ENCODE measurements around the gene PROK1.

PROK1 gene

GRCh38 chr1:110493059-110493699 lies 42.2 kb downstream of the PROK1 start:
- no peaks in the 10 kb centered on the region for H3K27me3 ChIP-seq (ENCODE audit: control insufficient read depth, insufficient read depth, low read length)
- no peaks in the 10 kb centered on the region for H3K9me3 ChIP-seq (ENCODE audit: control insufficient read depth, low read depth, low read length)
- H3K9ac ChIP-seq (ENCODE audit: low read length): no peak overlapping the region
- no peak overlapping the region for H3K4me3 ChIP-seq (ENCODE audit: low read length)
- H3K4me1 ChIP-seq (ENCODE audit: control insufficient read depth, low read depth, low read length): peaks cover 16% of the 10 kb centered on the region
- no peak overlapping the region for H3K27ac ChIP-seq (ENCODE audit: low read length)
- no peaks in the 10 kb centered on the region for H3K36me3 ChIP-seq (ENCODE audit: control insufficient read depth, low read depth, low read length)

DNA sequence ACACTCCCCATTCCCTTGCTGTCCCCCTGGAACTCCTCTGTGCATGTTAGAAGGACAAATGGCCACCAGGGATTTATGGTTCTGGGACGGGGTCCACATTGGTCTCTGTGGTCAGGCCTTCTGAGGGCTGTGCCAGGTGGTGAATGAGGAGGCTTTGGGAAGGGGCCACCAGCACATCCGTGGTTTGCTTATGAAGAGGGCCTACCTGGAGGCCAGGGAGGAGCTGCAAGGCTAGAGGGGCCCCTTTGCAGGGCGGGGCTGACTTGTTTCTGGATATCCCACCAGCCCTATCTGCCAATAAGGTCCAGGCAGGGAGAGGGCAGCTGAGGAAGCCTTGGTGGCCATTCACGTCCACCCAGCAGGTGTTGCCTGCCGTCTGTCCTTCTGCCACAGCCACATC lies 43.1 kb downstream of the PROK1 start:
- Histone ChIP-seq H3K27ac (ENCODE audit: low read length) (no peak overlapping the region), H3K36me3 (ENCODE audit: control insufficient read depth, low read depth, low read length) (no peaks in the 10 kb centered on the region), H3K4me1 (ENCODE audit: control insufficient read depth, low read depth, low read length) (peaks cover 16% of the 10 kb centered on the region), H3K4me3 (ENCODE audit: low read length) (no peak overlapping the region), H3K9me3 (ENCODE audit: control insufficient read depth, low read depth, low read length) (no peaks in the 10 kb centered on the region), H3K27me3 (ENCODE audit: control insufficient read depth, insufficient read depth, low read length) (no peaks in the 10 kb centered on the region), H3K9ac (ENCODE audit: low read length) (no peak overlapping the region)

- Histone ChIP-seq H3K4me1 (ENCODE audit: control insufficient read depth, low read depth, low read length) (peaks cover 16% of the 10 kb centered on the region), H3K27ac (ENCODE audit: low read length) (no peak overlapping the region), H3K9ac (ENCODE audit: low read length) (no peak overlapping the region), H3K27me3 (ENCODE audit: control insufficient read depth, insufficient read depth, low read length) (no peaks in the 10 kb centered on the region), H3K9me3 (ENCODE audit: control insufficient read depth, low read depth, low read length) (no peaks in the 10 kb centered on the region), H3K4me3 (ENCODE audit: low read length) (no peak overlapping the region), H3K36me3 (ENCODE audit: control insufficient read depth, low read depth, low read length) (no peaks in the 10 kb centered on the region)
These were observed 43.8 kb downstream of the PROK1 start for GRCh38 chr1:110494522-110495406.

GRCh38 chr1:110495926-110496600 lies 45.1 kb downstream of the PROK1 start:
- Histone ChIP-seq H3K9ac (ENCODE audit: low read length) (no peak overlapping the region), H3K27me3 (ENCODE audit: control insufficient read depth, insufficient read depth, low read length) (no peaks in the 10 kb centered on the region), H3K4me3 (ENCODE audit: low read length) (no peak overlapping the region), H3K36me3 (ENCODE audit: control insufficient read depth, low read depth, low read length) (no peaks in the 10 kb centered on the region), H3K4me1 (ENCODE audit: control insufficient read depth, low read depth, low read length) (peaks cover 16% of the 10 kb centered on the region), H3K27ac (ENCODE audit: low read length) (no peak overlapping the region), H3K9me3 (ENCODE audit: control insufficient read depth, low read depth, low read length) (no peaks in the 10 kb centered on the region)

- Histone ChIP-seq H3K27ac (ENCODE audit: low read length) (no peak overlapping the region), H3K9ac (ENCODE audit: low read length) (no peak overlapping the region), H3K4me3 (ENCODE audit: low read length) (no peak overlapping the region), H3K4me1 (ENCODE audit: control insufficient read depth, low read depth, low read length) (peaks cover 16% of the 10 kb centered on the region), H3K9me3 (ENCODE audit: control insufficient read depth, low read depth, low read length) (no peaks in the 10 kb centered on the region), H3K36me3 (ENCODE audit: control insufficient read depth, low read depth, low read length) (no peaks in the 10 kb centered on the region), H3K27me3 (ENCODE audit: control insufficient read depth, insufficient read depth, low read length) (no peaks in the 10 kb centered on the region)
These were observed 47.3 kb downstream of the PROK1 start for GRCh38 chr1:110498270-110498669.

DNA sequence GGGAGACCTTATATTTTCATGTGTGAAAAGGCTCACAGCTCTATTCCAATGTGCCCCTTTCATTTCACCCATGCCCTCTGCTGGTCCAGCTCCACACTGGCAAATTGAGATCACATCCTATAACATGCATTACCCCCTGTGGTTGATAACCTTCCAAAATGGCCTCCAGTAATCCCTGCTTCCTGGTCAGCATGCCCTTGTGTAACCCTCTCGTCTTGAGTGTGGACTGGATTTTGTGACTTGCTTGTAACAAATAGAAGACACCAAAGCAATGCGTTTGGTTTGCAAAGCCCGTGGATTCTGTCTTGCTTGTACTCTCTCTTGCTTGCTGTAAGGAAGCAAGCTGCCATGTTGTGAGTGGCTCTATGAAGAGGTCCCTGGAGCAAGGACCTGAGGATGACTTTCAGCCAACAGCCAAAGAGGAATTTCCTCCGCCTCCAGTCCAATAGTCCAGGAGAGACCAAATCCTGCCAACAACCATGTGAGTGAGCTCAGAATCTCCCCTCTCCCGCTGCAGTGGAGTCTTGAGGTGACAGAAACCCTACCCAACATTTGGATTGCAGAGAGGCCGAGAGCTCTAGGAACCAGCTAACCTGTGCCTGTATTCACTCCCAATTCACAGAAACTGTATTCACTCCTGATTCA lies 50.7 kb downstream of the PROK1 start:
- Histone ChIP-seq H3K9me3 (ENCODE audit: control insufficient read depth, low read depth, low read length) (no peaks in the 10 kb centered on the region), H3K27me3 (ENCODE audit: control insufficient read depth, insufficient read depth, low read length) (no peaks in the 10 kb centered on the region), H3K4me3 (ENCODE audit: low read length) (no peak overlapping the region)

DNA sequence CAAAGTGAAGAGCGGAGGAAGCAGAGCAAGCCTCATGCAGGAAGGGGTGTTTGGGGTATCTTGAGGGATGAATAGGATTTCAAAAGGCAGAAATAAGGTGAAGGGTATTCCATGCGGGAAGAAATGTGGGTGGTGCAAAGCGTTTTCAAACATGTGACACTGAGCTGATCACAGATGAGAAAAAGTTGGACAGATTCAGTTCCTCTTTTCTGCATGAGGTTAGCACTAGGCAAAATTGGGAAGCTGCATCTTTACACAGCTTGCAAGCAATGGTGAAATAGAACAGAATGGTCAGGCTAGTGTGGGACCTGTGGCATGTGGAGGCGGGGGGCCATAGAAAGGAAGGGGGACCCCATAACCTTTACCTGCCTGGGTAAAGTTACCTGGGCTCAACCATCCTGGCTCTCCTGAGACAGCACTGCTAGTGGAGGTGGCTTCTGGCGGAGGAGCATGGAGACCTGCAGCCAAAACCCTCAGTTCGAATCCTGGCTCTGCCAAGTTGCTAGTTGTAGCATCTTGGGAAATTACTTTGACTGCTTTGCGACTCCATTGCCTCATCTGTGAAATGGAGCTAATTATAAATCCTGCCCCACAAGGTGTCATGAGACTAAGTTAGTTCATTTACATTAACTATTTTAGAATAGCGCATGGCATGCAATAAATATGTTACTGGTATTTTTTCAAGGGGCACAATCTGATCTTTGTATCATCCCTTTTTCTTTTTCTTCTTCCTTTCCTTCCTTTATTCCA lies 51.6 kb downstream of the PROK1 start:
- Histone ChIP-seq H3K4me1 (ENCODE audit: control insufficient read depth, low read depth, low read length) (no peaks in the 10 kb centered on the region), H3K9me3 (ENCODE audit: control insufficient read depth, low read depth, low read length) (no peaks in the 10 kb centered on the region), H3K4me3 (ENCODE audit: low read length) (no peak overlapping the region), H3K27ac (ENCODE audit: low read length) (no peak overlapping the region), H3K27me3 (ENCODE audit: control insufficient read depth, insufficient read depth, low read length) (no peaks in the 10 kb centered on the region), H3K36me3 (ENCODE audit: control insufficient read depth, low read depth, low read length) (no peaks in the 10 kb centered on the region), H3K9ac (ENCODE audit: low read length) (no peak overlapping the region)

More for the DNA sequence above, 50.7 kb downstream of the PROK1 start:
- no peaks in the 10 kb centered on the region for H3K36me3 ChIP-seq (ENCODE audit: control insufficient read depth, low read depth, low read length)
- no peak overlapping the region for H3K27ac ChIP-seq (ENCODE audit: low read length)
- H3K9ac ChIP-seq (ENCODE audit: low read length): no peak overlapping the region
- no peaks in the 10 kb centered on the region for H3K4me1 ChIP-seq (ENCODE audit: control insufficient read depth, low read depth, low read length)

DNA sequence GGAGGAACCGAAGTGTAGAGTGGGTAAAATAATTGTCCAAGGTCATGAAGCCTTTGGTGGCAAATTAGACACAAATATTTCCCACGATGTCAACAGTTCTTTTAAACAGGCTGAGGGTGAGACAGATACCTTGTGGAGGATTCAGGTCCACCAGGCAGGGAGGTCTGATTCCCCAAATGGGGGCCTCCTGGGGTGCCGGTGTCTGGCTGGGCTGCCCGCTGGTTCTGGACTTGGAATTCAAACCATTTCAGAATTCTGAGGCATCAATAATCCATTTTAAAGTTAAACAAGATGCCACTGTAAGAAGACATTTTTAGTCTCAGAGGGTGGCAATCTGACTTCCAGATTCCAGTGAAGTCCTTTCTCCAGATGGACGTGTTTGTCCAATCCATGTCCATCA lies 52.5 kb downstream of the PROK1 start:
- Histone ChIP-seq H3K4me3 (ENCODE audit: low read length) (no peak overlapping the region), H3K4me1 (ENCODE audit: control insufficient read depth, low read depth, low read length) (peaks cover 3% of the 10 kb centered on the region), H3K9ac (ENCODE audit: low read length) (no peak overlapping the region), H3K27me3 (ENCODE audit: control insufficient read depth, insufficient read depth, low read length) (no peaks in the 10 kb centered on the region), H3K9me3 (ENCODE audit: control insufficient read depth, low read depth, low read length) (no peaks in the 10 kb centered on the region), H3K36me3 (ENCODE audit: control insufficient read depth, low read depth, low read length) (no peaks in the 10 kb centered on the region), H3K27ac (ENCODE audit: low read length) (no peak overlapping the region)

GRCh38 chr1:110504226-110504625 lies 53.3 kb downstream of the PROK1 start:
- Histone ChIP-seq H3K27me3 (ENCODE audit: control insufficient read depth, insufficient read depth, low read length) (no peaks in the 10 kb centered on the region), H3K36me3 (ENCODE audit: control insufficient read depth, low read depth, low read length) (no peaks in the 10 kb centered on the region), H3K9me3 (ENCODE audit: control insufficient read depth, low read depth, low read length) (no peaks in the 10 kb centered on the region), H3K9ac (ENCODE audit: low read length) (no peak overlapping the region), H3K4me3 (ENCODE audit: low read length) (no peak overlapping the region), H3K4me1 (ENCODE audit: control insufficient read depth, low read depth, low read length) (peaks cover 3% of the 10 kb centered on the region), H3K27ac (ENCODE audit: low read length) (no peak overlapping the region)

- no peak overlapping the region for H3K27ac ChIP-seq (ENCODE audit: low read length)
- no peak overlapping the region for H3K9ac ChIP-seq (ENCODE audit: low read length)
- H3K4me1 ChIP-seq (ENCODE audit: control insufficient read depth, low read depth, low read length): peaks cover 3% of the 10 kb centered on the region
- H3K9me3 ChIP-seq (ENCODE audit: control insufficient read depth, low read depth, low read length): no peaks in the 10 kb centered on the region
- H3K27me3 ChIP-seq (ENCODE audit: control insufficient read depth, insufficient read depth, low read length): no peaks in the 10 kb centered on the region
- H3K4me3 ChIP-seq (ENCODE audit: low read length): no peak overlapping the region
- H3K36me3 ChIP-seq (ENCODE audit: control insufficient read depth, low read depth, low read length): no peaks in the 10 kb centered on the region
These were observed 54.6 kb downstream of the PROK1 start for GRCh38 chr1:110505596-110505995.

- Histone ChIP-seq H3K9me3 (ENCODE audit: control insufficient read depth, low read depth, low read length) (no peaks in the 10 kb centered on the region), H3K4me1 (ENCODE audit: control insufficient read depth, low read depth, low read length) (peaks cover 3% of the 10 kb centered on the region), H3K9ac (ENCODE audit: low read length) (no peak overlapping the region), H3K27me3 (ENCODE audit: control insufficient read depth, insufficient read depth, low read length) (no peaks in the 10 kb centered on the region), H3K4me3 (ENCODE audit: low read length) (no peak overlapping the region), H3K36me3 (ENCODE audit: control insufficient read depth, low read depth, low read length) (no peaks in the 10 kb centered on the region), H3K27ac (ENCODE audit: low read length) (no peak overlapping the region)
These were observed 55.6 kb downstream of the PROK1 start for GRCh38 chr1:110506541-110506940.

Measured in iPS-18a (cell line).